Heart left ventricle (tissue), 16 donors: ENCODE data around the gene RAP2C. TPM values are rescaled to one million over a fixed set of nuclear protein-coding genes. Genes with fewer than 3 reads are reported as not detected.
A peak's percentile ranks its signal among the peaks of the same experiment; 100 is the strongest.
"Not testable (repeated sequence)": the region's sequence is repeated elsewhere in the genome, so short reads cannot be mapped to it uniquely, and the experiment has no call there.

ENCODE experiments used
- ATAC-seq, 4 donors: fragments of 200-7000 bp; cut with Tn5 transposase; one replicate each; pipeline ENCODE4 v1.9.1; 2020 to 2022; ENCODE audit warnings: moderate library complexity in 4 of 4, mild to moderate bottlenecking in 3 of 4, moderate number of reproducible peaks in 1 of 4
- DNase-seq, 5 donors: peaks; one replicate each; pipeline ENCODE4 v3.0.0-alpha.2; 2020
- H3K27ac ChIP-seq, 12 donors: fragments of 200-600 bp; sonication (generic) in 4 of 12; one replicate each; pipeline versions ENCODE4 v1.5.0 to v1.8.0; 2016 to 2022; ENCODE audit warnings: mild to moderate bottlenecking in 2 of 12
- H3K27me3 ChIP-seq, 9 donors: fragments of 200-600 bp; sonication (generic) in 2 of 9; one replicate each; pipeline versions ENCODE4 v1.5.1 to v1.8.0; 2016 to 2022; ENCODE audit warnings: mild to moderate bottlenecking in 3 of 9
- H3K36me3 ChIP-seq, 9 donors: fragments of 200-600 bp; sonication (generic) in 2 of 9; one replicate each; pipeline versions ENCODE4 v1.5.0 to v1.8.0; 2018 to 2022; ENCODE audit warnings: mild to moderate bottlenecking in 2 of 9
- H3K4me1 ChIP-seq, 12 donors: fragments of 200-600 bp; sonication (generic) in 4 of 12; one replicate each; pipeline versions ENCODE4 v1.5.0 to v1.8.0; 2016 to 2022; ENCODE audit warnings: mild to moderate bottlenecking in 3 of 12
- H3K4me3 ChIP-seq, 12 donors: fragments of 200-600 bp; sonication (generic) in 4 of 12; one replicate each; pipeline versions ENCODE4 v1.5.0 to v1.8.0; 2017 to 2022; ENCODE audit warnings: mild to moderate bottlenecking in 9 of 12, moderate library complexity in 4 of 12
- H3K9me3 ChIP-seq, 12 donors: fragments of 200-600 bp; sonication (generic) in 4 of 12; one replicate each; pipeline versions ENCODE4 v1.5.0 to v1.8.0; 2016 to 2022; ENCODE audit warnings: mild to moderate bottlenecking in 1 of 12
- POLR2A ChIP-seq, 2 donors: fragments of 450-650 bp; IDR thresholded peaks; one replicate each; pipeline ENCODE4 v1.6.1; 2017; ENCODE audit warnings: antibody characterized with exemption in 2 of 2, mild to moderate bottlenecking in 2 of 2, moderate library complexity in 2 of 2
- WGBS, 4 donors: extraction: QIAGEN DNeasy Blood & Tissue Kit in 2 of 4; methylation state at CpG; one replicate each; pipeline versions ENCODE4 v1.1.5 to v1.1.7; 2013 to 2018; 5-methylcytosine and 5-hydroxymethylcytosine counted together
- intact Hi-C, 10 donors: fragments of 100-400 bp; cut with DNase I; formaldehyde crosslinking; loops; one replicate each; pipeline versions ENCODE4 v1.11.1 to v1.14.2; 2022
- polyA plus RNA-seq, 2 donors: library from polyadenylated mRNA; stranded (reverse); fragments of 200-250 nt; gene quantifications; one replicate each; pipeline ENCODE4 v1.2.3, GENCODE V29; 2013
- total RNA-seq, 9 donors: library from RNA; depleted of rRNA in 2 of 9; stranded (reverse); fragments of >200 nt in 2 of 9; fragmentation: NEBNext Ultra II Directional in 3 of 9; extraction: Animal tissue kit (Norgen Biotek cat#: 25700) in 3 of 9; gene quantifications; one replicate each; pipeline versions ENCODE4 v1.1.0 to v1.2.4, GENCODE V29; 2016 to 2023
- TF ChIP-seq, protein P1 (sequence below), 12 donors: fragments of 200-600 bp; sonication (generic) in 4 of 12; IDR thresholded peaks; one replicate each; pipeline versions ENCODE4 v1.5.0 to v1.8.0; 2018 to 2022; ENCODE audit warnings: antibody characterized with exemption in 12 of 12, mild to moderate bottlenecking in 5 of 12
- donor health status: ischemic (EF 13 %, LVEDD 7.1; RV severe dilation, severe dysfunction).
- donor health status: healthy with polysubstance abuse.
- donor health status: DM: no; HTN: yes; CAD: no.
- donor health status: DM: no; HTN: no; CAD: no.
- donor health status: ischemic (EF 25% LVEDD 6.9; RV normal size, moderate dysfunction).
- donor health status: ischemic (EF 25% LVEDD 5.7; RV mildly dilated, moderate dysfunction).
- donor health status: healthy.
- donor health status: DM: yes; HTN: yes; CAD: no.
- donor health status: ischemic (EF 35%, LVEDD 5.7; RV mildly dilated, moderate dysfunction).
- donor health status: nonischemic (EF 11% LVEDD 7.7; RV severe dilation, severe dysfunction).
- donor health status: DM: yes; HTN: yes; CAD: no.
- donor health status: PGD.
- donor health status: ischemic (EF 29% LVEDD 5.4; RV normal size, mild dysfunction).
- donor health status: nonischemic (EF 23%, LVEDD 6.1; RV moderate dilation, normal function).

RAP2C gene
- total and polyA plus RNA-seq, 11 donors = 8.2 to 23.6 (median 15.8) TPM

- Histone ChIP-seq H3K27ac (no peak overlapping the region), H3K4me1 (no peaks in the 10 kb centered on the region), H3K4me3 (no peak overlapping the region), H3K9me3 (no peaks in the 10 kb centered on the region), H3K36me3 (no peaks in the 10 kb centered on the region), H3K27me3 (peaks cover 0 to 36% (median 0%) of the 10 kb centered on the region in 9 donors)
- 37 to 63% (median 48%) methylated on average over 3 of the region's 3 CpGs for WGBS, 4 donors
- no peak for TF ChIP-seq POLR2A (IDR thresholded peaks at IDR 0.05)
- TF ChIP-seq, protein P1, sequence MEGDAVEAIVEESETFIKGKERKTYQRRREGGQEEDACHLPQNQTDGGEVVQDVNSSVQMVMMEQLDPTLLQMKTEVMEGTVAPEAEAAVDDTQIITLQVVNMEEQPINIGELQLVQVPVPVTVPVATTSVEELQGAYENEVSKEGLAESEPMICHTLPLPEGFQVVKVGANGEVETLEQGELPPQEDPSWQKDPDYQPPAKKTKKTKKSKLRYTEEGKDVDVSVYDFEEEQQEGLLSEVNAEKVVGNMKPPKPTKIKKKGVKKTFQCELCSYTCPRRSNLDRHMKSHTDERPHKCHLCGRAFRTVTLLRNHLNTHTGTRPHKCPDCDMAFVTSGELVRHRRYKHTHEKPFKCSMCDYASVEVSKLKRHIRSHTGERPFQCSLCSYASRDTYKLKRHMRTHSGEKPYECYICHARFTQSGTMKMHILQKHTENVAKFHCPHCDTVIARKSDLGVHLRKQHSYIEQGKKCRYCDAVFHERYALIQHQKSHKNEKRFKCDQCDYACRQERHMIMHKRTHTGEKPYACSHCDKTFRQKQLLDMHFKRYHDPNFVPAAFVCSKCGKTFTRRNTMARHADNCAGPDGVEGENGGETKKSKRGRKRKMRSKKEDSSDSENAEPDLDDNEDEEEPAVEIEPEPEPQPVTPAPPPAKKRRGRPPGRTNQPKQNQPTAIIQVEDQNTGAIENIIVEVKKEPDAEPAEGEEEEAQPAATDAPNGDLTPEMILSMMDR (IDR thresholded peaks at IDR 0.05) = peak in 7 of 12 donors; percentile 8 to 44 (median 23)
- no peak for ATAC-seq
- no peak for DNase-seq
- intact Hi-C loops = loop anchor here in 4 of 10 donors (2.0 to 5.0 kb wide), 3 partner anchors 46 to 51 kb away; partner anchors contain the start of gene RAP2C (in 3 of the 4)
Observed at GRCh38 chrX:132171478-132171877, 47.8 kb downstream of the RAP2C start.

- Histone ChIP-seq H3K27ac (no peak overlapping the region), H3K4me3 (no peak overlapping the region), H3K4me1 (no peaks in the 10 kb centered on the region), H3K36me3 (no peaks in the 10 kb centered on the region), H3K9me3 (peaks cover 0 to 12% (median 2%) of the 10 kb centered on the region in 12 donors), H3K27me3 (peaks cover 0 to 41% (median 0%) of the 10 kb centered on the region in 9 donors)
- TF ChIP-seq, protein P1 (IDR thresholded peaks at IDR 0.05) = no peak
- no peak for TF ChIP-seq POLR2A (IDR thresholded peaks at IDR 0.05)
- DNase-seq (no peak), ATAC-seq (no peak)
- intact Hi-C loops = no loop called here
- WGBS, 4 donors = 67 to 94% (median 79%) methylated on average over 3 of the region's 3 CpGs
Observed at GRCh38 chrX:132169554-132169953, 49.7 kb downstream of the RAP2C start.

DNA sequence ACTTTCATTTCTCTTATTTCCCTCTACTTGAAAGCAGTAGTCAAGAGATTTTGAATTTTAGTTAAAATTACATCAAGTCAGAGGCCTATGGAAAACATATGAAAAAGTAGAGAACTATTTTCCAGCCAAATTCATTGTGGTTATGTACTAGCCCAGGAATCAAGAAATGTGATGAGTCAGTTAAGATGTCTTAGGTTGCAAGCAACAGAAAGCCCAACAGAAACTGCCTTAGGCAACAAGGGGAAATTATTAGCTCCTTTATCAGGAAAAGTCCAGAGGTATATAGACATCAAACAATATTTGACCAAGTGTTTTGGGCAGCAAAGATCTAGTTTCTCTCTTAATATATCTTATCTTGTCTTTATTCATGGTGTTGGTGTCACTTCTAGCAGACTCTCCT, 53.6 kb downstream of the RAP2C start:
- DNase-seq = no peak
- Histone ChIP-seq H3K27me3 (peaks cover 0 to 21% (median 0%) of the 10 kb centered on the region in 9 donors), H3K4me3 (no peak overlapping the region), H3K27ac (no peak overlapping the region), H3K4me1 (no peaks in the 10 kb centered on the region), H3K36me3 (no peaks in the 10 kb centered on the region), H3K9me3 (peaks cover 0 to 12% (median 2%) of the 10 kb centered on the region in 12 donors)
- intact Hi-C loops = no loop called here
- TF ChIP-seq, protein P1 (IDR thresholded peaks at IDR 0.05) = no peak
- TF ChIP-seq POLR2A (IDR thresholded peaks at IDR 0.05) = no peak
- no peak for ATAC-seq

- ATAC-seq (no peak), DNase-seq (no peak)
- Histone ChIP-seq H3K36me3 (no peaks in the 10 kb centered on the region), H3K4me1 (no peaks in the 10 kb centered on the region), H3K27ac (no peak overlapping the region), H3K9me3 (peaks cover 0 to 12% (median 2%) of the 10 kb centered on the region in 12 donors), H3K4me3 (no peak overlapping the region), H3K27me3 (peaks cover 0 to 15% (median 0%) of the 10 kb centered on the region in 9 donors)
- TF ChIP-seq, protein P1 (IDR thresholded peaks at IDR 0.05) = no peak
- intact Hi-C loops = no loop called here
Observed at GRCh38 chrX:132165005-132165404, 54.2 kb downstream of the RAP2C start.

DNA sequence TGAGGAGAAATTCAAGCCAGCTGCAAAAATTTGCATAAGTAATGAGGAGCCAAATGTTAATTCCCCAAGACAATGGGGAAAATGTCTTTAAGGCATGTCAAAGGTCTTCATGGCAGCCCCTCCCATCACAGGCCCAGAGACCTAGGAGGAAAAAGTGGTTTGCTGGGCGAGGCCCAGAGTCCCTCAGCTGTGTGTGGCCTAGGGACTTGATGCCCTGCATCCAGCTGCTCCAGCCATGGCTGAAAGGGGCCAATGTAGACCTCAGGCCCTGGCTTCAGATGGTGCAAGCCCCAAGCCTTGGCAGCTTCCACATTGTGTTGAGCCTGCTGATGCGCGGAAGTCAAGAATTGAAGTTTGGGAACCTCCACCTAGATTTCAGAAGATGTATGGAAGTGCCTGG, 56.2 kb downstream of the RAP2C start:
- WGBS, 4 donors = 64 to 95% (median 85%) methylated on average over 2 to 3 of the region's 3 CpGs
- intact Hi-C loops, ATAC-seq: not testable (repeated sequence)

More for the DNA sequence above, 56.2 kb downstream of the RAP2C start:
- H3K4me3 ChIP-seq, H3K36me3 ChIP-seq, H3K4me1 ChIP-seq, H3K27ac ChIP-seq, DNase-seq: not testable (repeated sequence)
- peaks cover 0 to 12% (median 2%) of the 10 kb centered on the region in 12 donors for H3K9me3 ChIP-seq
- peaks cover 0 to 11% (median 0%) of the 10 kb centered on the region in 9 donors for H3K27me3 ChIP-seq
